GM18909 (cell line): ENCODE results near the gene RIPK1.
"Not testable (repeated sequence)": the region's sequence is repeated elsewhere in the genome, so short reads cannot be mapped to it uniquely, and the experiment has no call there.

Experiments used
- ATAC-seq: cut with Tn5 transposase; IDR thresholded peaks from one replicate; pipeline ENCODE4 v1.9.1; 2021; ENCODE audit warnings: mild to moderate bottlenecking; ENCODE audit not compliant: unreplicated experiment, poor library complexity

RIPK1 gene

DNA sequence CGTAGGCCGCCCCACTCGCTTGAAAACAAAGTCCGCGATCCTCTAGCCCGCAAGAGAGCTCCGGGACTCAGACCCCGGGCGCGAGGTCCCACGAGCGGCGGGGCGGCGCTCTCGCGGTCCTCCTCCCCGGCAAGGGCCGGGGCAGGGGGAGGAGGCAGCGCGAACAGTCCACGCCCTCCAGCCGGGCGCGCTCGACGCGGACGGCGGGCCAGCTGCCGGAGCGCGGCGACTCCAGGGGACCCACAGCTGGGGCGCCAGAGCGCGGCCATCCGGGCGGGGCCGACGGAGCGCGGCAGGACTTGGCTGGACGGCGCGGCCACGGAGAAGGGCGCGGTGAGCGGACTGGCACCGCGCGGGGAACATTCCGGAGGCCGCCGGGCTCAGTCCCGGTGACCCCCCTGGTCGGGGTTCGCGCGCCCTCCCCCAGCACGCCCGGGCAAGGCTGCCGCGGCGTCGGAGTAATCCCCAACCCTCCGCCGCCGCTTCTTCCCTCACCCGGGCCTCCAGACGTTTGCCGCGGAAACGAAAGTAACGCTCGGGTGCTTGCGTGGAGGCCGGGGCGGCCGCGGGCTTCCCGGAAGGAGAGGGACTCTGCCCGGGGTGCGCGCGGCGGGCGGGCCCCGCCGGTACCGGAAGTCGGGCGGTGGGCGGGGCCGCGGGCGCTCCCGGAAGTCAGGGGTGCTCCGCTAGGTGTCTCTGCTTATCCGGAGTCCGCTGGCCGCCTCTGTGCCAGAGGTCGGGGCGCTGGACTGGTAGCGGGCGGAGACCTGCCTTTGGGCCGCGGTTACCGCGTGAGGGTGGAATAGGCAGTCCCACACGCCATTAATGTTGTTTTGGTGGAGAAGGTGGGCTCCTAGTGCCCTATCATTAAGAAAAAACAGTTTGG, at the start of gene RIPK1:
TSS of gene RIPK1 (plus strand) at position 166 of the 886 bp plus-strand sequence. CDS start 8,330 bp downstream, outside the sequence.
- peak; percentile 90 for ATAC-seq

DNA sequence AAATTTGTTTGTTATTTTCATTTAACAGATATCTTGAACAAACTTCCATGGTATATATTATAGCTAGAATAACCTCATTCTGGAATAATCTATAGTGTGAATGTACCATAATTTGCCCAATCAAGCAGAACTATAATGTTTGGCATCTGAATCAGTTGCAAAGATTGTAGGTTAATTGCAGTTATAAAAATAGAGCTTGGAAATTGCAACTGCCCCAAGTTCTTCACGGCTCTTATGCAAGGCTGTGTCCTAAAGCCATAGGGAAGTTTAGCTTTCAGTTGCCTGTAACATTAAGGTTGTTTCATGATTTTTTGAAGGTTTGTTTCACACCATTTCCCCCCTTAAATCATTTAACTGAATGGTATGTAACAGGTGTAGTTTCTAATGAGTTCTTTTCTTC, 49.2 kb upstream of the RIPK1 start:
- ATAC-seq: no peak

DNA sequence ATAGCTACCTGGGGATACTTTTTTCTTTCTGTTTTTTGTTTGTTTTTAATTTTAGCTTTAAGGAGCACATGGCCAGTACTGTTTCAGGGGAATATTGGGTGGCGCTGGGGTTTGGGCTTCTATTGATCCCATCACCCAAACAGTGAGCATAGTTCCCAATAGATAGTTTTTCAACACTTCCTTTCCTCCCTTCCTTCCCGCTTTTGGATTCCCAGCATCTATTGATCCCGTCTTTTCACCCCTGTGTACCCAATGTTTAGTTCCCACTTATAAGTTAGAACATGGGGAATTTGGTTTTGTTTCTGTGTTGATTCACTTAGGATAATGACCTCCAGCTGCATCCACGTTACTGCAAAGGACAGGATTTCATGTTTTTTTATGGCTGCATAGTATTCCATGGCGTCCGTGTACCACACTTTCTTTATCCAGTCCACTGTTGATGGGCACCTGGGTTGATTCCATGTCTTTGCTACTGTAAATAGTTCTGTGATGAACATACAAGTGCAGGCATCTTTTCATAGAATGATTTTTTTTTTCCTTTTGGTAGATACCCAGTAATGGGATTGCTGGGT, 48.5 kb upstream of the RIPK1 start:
- no peak for ATAC-seq

DNA sequence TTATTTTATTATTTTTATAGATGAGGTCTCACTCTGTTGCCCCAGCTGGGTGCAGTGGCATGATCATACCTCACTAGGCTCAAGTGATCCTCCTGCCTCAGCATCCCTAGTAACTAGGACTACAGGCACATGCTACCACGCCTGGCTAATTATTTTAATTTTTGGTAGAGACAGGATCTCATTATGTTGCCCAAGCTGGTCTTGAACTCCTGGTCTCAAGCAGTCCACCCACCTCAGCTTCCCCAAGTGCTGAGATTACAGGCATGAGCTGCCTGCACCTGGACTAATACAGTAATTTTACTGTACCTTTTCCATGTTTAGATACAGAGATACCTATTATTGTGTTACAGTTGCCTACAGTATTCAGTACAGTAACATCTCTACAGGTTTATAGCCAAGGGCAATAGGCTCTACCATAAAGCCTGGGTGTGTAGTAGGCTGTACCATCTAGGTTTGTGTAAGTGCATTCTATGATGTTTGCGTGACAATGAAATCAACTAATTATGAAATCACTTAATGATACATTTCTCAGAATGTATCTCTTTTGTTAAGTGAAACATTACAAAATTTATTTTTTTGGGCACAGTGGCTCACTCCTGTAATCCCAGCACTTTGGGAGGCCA, 47.2 kb upstream of the RIPK1 start:
- ATAC-seq: not testable (repeated sequence)

DNA sequence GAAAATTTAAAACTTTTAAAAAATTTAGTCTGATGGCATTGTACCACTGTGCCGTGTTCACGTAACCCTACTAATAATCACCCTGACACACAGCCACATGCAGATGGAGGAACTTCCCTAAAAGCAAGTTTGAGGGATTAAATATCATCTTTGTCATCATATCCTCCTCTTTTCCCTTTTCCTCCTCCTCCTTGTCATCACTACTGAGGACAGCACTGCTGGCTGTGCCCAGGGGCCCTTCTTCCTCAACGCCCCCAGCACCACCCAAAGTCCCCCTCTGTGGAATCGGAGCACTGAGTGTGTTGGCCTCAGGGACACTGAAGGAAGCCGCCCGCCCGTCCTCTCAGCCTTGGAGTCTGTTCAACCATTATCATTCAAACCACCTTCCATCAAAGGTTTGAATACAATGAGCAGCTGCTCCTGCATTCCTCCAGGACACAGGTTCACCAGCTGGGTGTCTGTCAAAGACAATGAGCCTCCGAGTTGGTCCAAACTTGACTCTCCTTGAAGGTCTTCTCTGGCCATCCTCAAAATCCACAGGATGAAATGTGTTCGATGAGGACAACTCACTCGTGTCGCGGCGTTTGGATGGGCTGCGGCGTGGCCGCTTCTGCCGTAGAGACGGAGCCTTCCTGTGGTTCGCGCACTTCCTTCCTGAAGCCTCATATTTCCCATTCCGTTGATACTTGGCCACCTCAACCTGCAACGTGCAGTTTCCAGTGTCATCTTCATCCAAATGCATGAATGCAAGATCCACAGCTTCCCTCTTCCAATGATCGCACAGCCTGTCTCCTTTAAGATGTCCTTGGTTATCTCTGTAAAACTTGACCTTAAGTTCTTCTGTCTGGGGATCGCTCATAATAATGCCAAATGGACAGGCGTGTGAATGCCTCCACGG, 45.3 kb upstream of the RIPK1 start:
- peak; percentile 9 for ATAC-seq

DNA sequence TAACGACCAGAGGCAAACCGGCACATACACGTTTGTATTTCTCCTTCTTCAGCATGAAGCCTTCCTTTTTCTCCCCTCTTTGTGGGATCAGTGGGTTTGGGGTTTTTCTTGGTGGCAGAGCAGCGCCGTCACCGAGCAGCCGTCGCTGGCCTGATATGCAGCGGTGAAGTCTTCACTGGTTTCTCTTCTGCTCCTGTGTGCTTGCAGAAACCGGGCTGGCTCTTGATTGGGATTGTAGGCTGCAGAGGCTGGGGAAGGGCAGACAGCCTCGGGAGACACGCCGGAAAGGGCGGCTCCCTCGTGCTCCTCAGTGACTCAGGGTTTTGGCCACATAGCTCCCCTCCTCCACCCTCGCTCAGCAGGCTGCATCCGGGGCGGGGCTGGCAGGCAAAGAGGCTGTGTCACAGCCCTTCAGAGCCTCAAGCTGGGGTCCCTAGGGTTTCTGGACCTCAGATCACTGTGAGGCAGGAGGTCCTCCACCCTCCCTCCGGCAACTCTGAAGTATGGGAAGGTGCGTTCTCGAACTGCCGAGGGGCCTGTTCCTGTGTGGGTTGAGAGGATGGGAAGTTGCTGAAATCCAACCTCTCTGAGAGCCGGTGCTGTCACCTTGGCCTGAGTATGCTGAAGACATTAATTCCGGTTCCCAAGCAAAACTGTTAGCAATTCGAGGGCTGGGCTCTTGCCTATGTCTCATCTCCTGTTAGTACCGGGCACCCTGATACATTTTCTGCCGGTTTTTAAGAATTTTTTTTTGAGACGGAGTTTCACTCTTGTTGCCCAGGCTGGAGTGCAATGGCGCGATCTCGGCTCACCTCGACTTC, 44.4 kb upstream of the RIPK1 start:
- peak; percentile 78 for ATAC-seq

DNA sequence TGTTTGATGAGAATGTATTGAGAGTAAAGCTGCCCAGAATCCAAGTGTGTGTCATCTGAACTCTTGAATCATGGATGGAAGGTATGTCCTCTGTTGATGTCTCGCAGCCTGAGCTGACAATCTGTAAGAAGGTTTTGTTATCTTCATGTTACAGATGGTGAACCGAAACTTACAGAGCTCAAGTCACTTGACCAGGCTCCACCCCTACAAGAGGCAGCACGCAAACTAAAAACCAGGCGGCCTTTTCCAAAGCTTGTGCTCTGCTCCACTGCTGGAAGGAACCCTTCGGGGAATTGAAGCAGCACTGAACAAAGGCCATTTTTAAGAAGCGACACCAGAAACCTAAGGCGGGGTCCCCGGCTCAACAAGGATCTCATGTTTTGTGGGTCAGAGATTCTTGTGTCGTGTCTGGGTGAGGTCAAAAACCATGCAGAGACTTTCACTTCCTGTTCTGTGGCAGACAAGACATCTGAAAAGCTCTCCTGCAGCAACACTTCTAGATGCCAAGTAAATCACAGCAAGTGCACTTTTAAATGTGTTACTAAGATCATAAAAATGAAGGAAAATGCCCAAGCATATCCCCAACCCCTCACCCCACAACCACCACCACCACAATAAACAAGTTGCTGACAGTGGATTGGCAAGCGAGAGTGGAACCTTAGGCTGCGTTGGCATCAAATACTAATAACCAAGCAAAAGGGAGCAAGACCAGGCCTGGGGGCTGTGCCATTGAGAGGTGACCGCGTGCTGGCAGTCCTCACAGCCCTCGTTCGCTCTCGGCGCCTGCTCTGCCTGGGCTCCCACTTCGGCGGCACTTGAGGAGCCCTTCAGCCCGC, 41.3 kb upstream of the RIPK1 start:
- ATAC-seq: peak; percentile 77

DNA sequence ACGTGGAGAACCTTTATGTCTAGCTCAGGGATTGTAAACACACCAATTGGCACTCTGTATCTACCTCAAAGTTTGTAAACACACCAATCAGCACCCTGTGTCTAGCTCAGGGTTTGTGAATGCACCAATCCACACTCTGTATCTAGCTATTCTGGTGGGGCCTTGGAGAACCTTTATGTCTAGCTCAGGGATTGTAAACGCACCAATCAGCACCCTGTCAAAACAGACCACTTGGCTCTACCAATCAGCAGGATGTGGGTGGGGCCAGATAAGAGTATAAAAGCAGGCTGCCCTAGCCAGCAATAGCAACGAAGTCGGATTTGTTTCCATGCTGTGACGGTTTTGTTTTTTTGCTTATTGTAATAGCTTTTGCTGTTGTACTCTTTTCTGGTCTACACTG, 40.1 kb upstream of the RIPK1 start:
- not testable (repeated sequence) for ATAC-seq

DNA sequence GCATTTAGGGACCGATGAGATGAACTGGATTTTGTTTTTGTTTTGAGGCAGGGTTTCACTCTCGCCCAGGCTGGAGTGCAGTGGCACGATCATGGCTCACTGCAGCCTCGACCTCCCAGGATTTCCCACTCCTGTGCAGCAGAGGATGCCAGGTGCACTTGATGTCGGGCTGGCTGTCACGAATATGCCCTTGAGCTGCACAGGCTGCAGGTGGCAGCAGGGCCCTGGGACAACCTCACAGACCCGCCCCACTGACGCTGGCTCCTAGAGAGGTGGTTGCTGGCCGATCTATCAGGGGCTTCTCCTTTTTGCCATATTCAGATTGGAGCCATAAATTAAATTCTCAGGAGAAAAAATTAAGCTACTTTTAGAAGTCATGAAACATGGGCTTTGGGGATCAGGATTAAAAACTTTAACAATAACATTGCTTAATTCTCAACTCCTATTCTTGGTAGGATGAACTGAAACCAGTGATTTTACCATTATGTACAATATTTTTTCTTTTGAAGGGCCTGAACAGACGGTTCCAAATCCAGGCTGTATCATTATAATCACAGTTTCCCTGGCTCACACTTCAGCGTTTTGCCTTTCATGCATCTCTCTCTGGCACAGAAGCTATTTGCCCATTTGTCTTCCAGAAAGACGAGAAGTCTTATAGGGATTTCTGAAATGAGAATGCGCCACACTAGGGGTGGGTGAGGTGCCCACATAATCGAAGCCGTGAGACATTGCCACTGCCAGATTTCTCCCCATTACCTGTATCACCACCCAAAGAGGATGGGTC, 36.2 kb upstream of the RIPK1 start:
- ATAC-seq: no peak

DNA sequence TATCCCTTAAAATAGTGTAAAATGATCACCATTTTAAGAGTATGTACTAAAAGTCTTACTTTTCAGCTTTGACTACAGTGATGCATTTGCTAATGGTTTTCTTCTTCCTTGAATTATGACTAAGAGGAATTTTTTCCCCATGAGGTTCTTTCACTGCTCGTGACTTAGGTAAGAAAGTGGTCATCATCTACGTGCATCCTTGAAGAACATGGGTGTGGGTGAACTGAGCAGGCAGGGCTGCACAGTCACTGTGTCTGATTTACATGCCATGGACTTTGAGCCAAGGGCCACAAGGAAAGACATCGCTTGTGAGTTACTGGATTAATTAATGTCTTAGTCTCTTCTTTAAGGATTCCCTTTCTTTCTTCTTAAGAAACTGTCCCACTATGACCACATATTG, 35.3 kb upstream of the RIPK1 start:
- ATAC-seq: no peak

DNA sequence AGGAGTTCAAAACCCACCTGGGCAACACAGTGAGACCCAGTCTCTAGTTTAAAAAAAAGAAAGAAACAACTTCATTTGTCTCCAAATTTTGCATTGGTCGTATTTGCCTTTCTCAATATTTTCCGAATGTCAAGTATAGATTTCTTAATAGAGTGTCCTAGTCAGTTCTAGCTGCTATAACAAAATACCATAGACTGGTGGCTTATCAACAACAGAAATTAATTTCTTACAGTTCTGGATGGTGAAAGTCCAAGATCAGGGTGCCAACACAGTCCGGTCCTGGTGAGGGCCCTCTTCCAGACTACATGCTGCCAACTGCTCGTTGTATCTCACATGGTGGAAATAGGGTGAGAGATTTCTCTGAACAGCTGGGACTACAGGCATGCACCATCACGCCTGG, 34.6 kb upstream of the RIPK1 start:
- no peak for ATAC-seq

DNA sequence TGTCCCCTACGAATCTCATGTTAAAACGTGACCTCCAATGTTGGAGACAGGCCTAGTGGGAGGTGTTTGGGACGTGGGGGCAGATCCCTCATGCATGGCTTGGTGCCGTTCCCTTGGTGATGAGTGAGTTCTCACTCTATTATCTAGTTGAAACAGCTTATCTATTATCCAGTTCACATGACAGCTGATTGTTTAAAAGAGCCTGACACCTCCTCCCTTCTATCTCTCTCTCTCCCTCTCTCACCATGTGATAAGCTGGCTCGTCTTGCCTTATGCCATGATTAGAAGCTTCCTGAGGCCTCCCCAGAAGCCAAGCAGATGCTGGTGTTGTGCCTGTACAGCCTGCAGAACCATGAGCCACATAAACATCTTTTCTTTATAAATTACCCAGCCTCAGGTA, 32.9 kb upstream of the RIPK1 start:
- ATAC-seq: no peak

DNA sequence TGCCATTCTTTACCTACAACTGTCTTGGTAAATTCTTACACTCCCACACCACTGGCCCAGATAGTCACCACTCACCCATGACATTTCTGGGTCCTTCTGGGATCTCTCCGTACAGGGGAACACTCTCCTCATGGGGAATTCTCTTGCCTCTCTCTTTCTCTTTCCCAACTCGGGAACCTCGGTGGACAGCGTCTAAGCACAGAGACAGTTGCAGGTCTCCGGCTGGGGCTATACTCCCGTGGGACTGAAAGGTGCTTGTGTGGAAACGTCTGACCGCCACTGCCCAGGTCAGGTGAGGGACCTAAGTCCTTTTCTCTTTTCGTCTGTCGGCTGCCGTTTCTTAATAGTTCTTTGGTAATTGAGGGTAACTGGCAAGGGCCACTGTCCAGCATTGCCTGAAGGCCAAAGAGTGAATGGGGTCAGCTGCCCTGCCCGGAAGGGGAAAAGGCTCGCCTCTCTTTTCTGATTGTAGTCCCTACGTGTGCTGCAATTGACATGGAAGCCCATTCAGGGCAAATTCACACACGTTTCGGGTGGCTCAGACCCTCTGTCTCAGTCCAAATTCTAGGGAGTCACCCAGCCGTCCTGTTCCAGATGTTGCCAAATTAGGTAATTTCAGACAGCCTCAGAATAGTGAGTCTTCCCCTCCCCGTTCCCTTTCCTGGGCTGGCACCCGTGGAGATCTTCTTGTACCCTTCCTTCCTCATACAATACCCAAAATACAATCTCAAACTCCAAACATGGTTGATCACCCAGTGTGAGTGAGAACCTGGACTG, 31.2 kb upstream of the RIPK1 start:
- ATAC-seq: no peak

DNA sequence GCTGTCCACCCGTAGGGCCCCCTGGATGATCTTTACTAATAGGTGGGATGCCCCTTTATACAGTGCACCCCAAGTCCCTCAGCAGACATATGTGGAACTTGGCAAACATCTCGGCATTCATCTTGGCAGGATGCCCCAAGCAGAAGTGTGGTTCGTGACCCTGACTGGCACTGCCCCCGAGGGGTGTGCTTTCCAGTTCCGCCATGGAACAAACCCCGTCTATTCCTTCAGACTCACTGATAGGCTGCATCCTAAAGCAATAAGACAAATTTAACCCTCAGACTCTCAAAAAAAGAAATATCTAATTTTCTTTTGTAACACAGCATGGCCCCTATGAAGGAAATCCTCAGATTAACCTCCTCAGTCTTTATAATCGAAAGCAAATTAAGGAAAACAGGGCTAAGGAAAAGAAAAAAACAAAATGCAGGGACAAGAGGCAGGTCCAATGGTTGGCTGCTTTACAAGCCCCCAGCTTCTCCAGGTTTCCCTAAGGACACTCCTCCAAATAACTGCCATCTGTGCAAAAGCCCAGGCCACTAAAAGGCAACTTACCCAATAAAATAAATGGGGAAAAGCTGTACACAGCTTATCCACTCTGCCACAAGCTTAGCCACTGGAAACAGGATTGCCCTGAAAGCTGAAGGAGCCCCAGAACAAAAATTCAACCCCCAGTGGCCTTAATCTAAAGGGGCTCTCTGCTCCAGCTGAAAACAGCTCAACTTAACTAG, 30.5 kb upstream of the RIPK1 start:
- ATAC-seq: no peak

DNA sequence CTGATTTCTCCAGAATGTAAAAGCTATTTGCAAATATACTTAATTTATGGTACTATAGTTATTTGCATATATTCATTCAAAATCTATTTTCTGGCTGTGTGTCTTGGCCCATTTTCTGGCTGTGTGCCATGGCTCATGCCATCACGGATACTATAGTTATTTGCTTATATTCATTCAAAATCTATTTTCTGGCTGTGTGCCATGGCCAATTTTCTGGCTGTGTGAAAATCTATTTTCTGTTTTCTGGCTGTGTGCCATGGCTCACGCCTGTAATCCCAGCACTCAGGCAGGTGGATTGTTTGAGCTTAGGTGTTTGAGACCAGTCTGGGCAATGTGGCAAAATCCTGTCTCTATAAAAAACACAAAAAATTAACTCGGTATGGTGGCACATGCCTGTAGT, 28.9 kb upstream of the RIPK1 start:
- ATAC-seq: no peak

DNA sequence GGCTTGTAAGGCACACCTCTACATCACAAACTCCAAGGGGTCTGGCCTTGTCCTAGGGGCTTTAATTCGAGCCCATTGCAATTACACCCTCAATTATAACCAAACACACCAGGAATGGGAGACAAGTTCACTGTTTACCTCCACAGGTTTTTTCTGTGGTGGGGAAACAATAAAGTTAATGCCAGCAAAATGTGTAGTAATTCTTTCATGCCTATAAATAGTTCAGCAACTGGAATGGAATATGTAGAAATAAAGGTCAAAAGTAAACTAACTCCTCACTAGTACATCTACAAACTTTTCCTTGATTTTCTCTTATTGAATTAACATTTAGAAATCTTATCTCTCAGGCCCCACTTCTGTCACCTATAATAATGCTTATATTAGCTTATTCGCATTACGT, 27.1 kb upstream of the RIPK1 start:
- ATAC-seq: no peak

DNA sequence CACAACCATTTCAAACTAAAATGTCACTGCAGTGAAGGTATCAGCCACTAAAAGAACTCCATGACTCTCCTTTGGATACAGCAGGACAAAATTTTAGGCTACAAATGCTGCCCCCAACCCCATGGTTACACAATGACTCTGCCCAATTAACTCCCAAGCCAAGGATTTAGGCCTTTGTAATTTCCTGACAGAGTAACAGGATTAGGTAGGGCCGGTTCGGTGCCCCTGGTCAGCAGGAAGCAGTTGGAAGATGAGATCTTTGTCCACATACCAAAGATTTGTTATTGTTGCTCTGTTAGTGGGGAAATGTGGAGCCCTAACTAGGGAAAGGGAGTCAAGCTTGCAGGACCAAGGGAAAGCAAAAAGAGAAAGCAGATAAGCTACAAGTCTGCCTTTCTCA, 26.7 kb upstream of the RIPK1 start:
- no peak for ATAC-seq
